ENCODE results near the gene CYP4A22. TPM values are rescaled to one million over a fixed set of nuclear protein-coding genes. Genes with fewer than 3 reads are reported as not detected.
"Not testable (repeated sequence)": the region's sequence is repeated elsewhere in the genome, so short reads cannot be mapped to it uniquely, and the experiment has no call there.

The CYP4A22 gene
- total and polyA plus RNA-seq, 9 of the 15 experiments (the other 6 are each of a cell fraction or from before 2014, with no cell fraction given), result 0.07 TPM; not detected in 8

DNA sequence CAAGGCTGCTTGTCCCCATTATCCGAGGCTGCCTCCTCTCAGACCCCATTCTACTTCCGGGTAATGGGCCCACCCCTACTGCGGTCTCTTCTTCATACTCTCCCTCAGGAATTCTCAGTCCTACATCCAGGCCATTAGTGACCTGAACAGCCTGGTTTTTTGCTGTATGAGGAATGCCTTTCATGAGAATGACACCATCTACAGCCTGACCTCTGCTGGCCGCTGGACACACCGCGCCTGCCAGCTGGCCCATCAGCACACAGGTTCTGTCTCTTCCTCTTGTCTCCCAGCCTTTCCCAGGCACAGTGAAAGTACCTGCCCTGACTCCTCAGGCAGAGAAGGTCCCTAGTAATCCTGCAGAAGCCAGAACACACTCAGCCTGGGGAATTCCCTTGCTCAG, 6.4 kb downstream of the CYP4A22 start:
- CTCF ChIA-PET (ENCODE audit: low intra/inter-chr PET ratio); H3K9ac ChIP-seq (ENCODE audit: insufficient read depth in 1 of 2, low read depth in 2 of 2, low read length in 2 of 2); H3K9me1 ChIP-seq (ENCODE audit: control insufficient read depth, insufficient read depth, low read length); intact Hi-C loops (cut with micrococcal nuclease); H4K20me1 ChIP-seq (replicated peaks; ENCODE audit: control insufficient read depth, insufficient read depth, low read length); H3K9me3 ChIP-seq (replicated peaks; ENCODE audit: control insufficient read depth, insufficient read depth, low read depth, low read length); H3K36me3 ChIP-seq (ENCODE audit: control insufficient read depth, insufficient read depth, low read length); H3K4me1 ChIP-seq (replicated peaks in 1 of 2; ENCODE audit: control insufficient read depth in 2 of 2, insufficient read depth in 2 of 2, low read length in 2 of 2); H3K4me2 ChIP-seq (ENCODE audit: insufficient read depth, low read length); H2AFZ ChIP-seq (ENCODE audit: low read depth, low read length); BruUV-seq (replicated peaks); in situ Hi-C loops (cut with MboI); H3K27ac ChIP-seq (ENCODE audit: extremely low read depth, low read depth, low read length); H3K79me2 ChIP-seq (ENCODE audit: control insufficient read depth, insufficient read depth, low read length); H3K4me3 ChIP-seq: not testable (repeated sequence)
- DNase-seq (ENCODE audit: extremely low read depth in 1 of 4, low spot score in 3 of 4), result peak in 1 of 4 experiments; percentile 11
- 1% methylated on average over 6 of the region's 6 CpGs for WGBS (ENCODE audit: insufficient coverage, low coverage, missing lambda C conversion rate)
- FAIRE-seq, result peak; percentile 74
- TF ChIP-seq, protein P1, sequence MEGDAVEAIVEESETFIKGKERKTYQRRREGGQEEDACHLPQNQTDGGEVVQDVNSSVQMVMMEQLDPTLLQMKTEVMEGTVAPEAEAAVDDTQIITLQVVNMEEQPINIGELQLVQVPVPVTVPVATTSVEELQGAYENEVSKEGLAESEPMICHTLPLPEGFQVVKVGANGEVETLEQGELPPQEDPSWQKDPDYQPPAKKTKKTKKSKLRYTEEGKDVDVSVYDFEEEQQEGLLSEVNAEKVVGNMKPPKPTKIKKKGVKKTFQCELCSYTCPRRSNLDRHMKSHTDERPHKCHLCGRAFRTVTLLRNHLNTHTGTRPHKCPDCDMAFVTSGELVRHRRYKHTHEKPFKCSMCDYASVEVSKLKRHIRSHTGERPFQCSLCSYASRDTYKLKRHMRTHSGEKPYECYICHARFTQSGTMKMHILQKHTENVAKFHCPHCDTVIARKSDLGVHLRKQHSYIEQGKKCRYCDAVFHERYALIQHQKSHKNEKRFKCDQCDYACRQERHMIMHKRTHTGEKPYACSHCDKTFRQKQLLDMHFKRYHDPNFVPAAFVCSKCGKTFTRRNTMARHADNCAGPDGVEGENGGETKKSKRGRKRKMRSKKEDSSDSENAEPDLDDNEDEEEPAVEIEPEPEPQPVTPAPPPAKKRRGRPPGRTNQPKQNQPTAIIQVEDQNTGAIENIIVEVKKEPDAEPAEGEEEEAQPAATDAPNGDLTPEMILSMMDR (IDR thresholded peaks at IDR 0.05 in 2 of 3, conservative IDR thresholded peaks at IDR 0.05 in 1 of 3; ENCODE audit: insufficient read depth in 2 of 3, low read depth in 1 of 3, low read length in 3 of 3), result peak; percentile 44 to 68 (median 57)
- TF ChIP-seq, protein P2, sequence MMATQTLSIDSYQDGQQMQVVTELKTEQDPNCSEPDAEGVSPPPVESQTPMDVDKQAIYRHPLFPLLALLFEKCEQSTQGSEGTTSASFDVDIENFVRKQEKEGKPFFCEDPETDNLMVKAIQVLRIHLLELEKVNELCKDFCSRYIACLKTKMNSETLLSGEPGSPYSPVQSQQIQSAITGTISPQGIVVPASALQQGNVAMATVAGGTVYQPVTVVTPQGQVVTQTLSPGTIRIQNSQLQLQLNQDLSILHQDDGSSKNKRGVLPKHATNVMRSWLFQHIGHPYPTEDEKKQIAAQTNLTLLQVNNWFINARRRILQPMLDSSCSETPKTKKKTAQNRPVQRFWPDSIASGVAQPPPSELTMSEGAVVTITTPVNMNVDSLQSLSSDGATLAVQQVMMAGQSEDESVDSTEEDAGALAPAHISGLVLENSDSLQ (IDR thresholded peaks at IDR 0.05), result peak; percentile 21; the same call in 1 of the 2 replicates
- peak in 1 of 2 experiments; percentile 30; a peak in 2 of 4 replicates for TF ChIP-seq RAD21 (CRISPR knock-in tag; conservative IDR thresholded peaks at IDR 0.05 in 1 of 2, IDR thresholded peaks at IDR 0.05 in 1 of 2)
- TF ChIP-seq, protein P3, sequence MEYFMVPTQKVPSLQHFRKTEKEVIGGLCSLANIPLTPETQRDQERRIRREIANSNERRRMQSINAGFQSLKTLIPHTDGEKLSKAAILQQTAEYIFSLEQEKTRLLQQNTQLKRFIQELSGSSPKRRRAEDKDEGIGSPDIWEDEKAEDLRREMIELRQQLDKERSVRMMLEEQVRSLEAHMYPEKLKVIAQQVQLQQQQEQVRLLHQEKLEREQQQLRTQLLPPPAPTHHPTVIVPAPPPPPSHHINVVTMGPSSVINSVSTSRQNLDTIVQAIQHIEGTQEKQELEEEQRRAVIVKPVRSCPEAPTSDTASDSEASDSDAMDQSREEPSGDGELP (CRISPR knock-in tag; IDR thresholded peaks at IDR 0.05; ENCODE audit: borderline replicate concordance), result peak; percentile 32; the same call in 1 of the 2 replicates
- peaks cover 4 to 12% of the 10 kb centered on the region in 2 experiments; a peak in 4 of 5 replicates for H3K27me3 ChIP-seq (ENCODE audit: control insufficient read depth in 2 of 2, insufficient read depth in 2 of 2, low read length in 2 of 2)
- ATAC-seq, result peak; percentile 86
- POLR2A ChIA-PET, result interaction anchor here (0.7 kb wide), 1 partner anchor 90 kb away, joined by 4 read pairs; no protein-coding TSS in a partner anchor

DNA sequence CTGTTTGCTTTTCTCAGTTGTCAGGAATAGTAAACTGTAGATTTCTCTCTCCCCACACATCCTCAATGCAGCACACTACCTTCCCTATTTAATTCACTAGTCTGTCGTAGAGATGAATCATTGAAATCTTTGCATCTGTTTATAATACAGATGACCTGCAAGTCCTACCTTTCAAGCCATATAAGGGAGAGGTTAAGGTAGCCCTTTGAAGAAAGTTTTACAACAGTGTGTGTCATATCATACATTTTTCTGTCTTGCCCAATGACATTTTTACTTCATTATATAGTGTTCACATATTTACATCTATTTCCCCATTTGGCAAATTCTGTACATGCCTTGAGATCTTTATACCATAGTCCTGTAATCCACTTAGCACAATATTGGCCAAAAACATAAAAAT, 9.3 kb downstream of the CYP4A22 start:
- H3K9me1 ChIP-seq (ENCODE audit: control insufficient read depth, insufficient read depth, low read length); FAIRE-seq; intact Hi-C loops (cut with micrococcal nuclease); H3K4me1 ChIP-seq (replicated peaks in 1 of 2; ENCODE audit: control insufficient read depth in 2 of 2, insufficient read depth in 2 of 2, low read length in 2 of 2); POLR2A ChIA-PET; H4K20me1 ChIP-seq (replicated peaks; ENCODE audit: control insufficient read depth, insufficient read depth, low read length); H3K9me3 ChIP-seq (replicated peaks; ENCODE audit: control insufficient read depth, insufficient read depth, low read depth, low read length); ATAC-seq; H3K4me3 ChIP-seq; H3K9ac ChIP-seq (ENCODE audit: insufficient read depth in 1 of 2, low read depth in 2 of 2, low read length in 2 of 2); H3K79me2 ChIP-seq (ENCODE audit: control insufficient read depth, insufficient read depth, low read length); H3K27ac ChIP-seq (ENCODE audit: extremely low read depth, low read depth, low read length); BruUV-seq (replicated peaks); CTCF ChIA-PET (ENCODE audit: low intra/inter-chr PET ratio); H3K36me3 ChIP-seq (ENCODE audit: control insufficient read depth, insufficient read depth, low read length); DNase-seq (ENCODE audit: extremely low read depth in 1 of 4, low spot score in 3 of 4); H3K4me2 ChIP-seq (ENCODE audit: insufficient read depth, low read length); H2AFZ ChIP-seq (ENCODE audit: low read depth, low read length): not testable (repeated sequence)
- H3K27me3 ChIP-seq (ENCODE audit: control insufficient read depth in 2 of 2, insufficient read depth in 2 of 2, low read length in 2 of 2), result peaks cover 4 to 18% of the 10 kb centered on the region in 2 experiments; a peak in 4 of 5 replicates
- in situ Hi-C loops (cut with MboI), result loop anchor here (5.0 kb wide), 1 partner anchor 219 kb away; no protein-coding TSS in a partner anchor
- WGBS (ENCODE audit: insufficient coverage, low coverage, missing lambda C conversion rate), result 7% methylated on average over 1 of the region's 1 CpG

All from K562 (cell line).